CD4-positive, alpha-beta T cell treated with Interleukin-6 for 4 hours (primary cell): Measurements from ENCODE around the gene CD274.
"Not testable (repeated sequence)": the region's sequence is repeated elsewhere in the genome, so short reads cannot be mapped to it uniquely, and the experiment has no call there.

Experiments used
- DNase-seq: peaks from one replicate; pipeline ENCODE4 v3.0.0-alpha.2; 2020; ENCODE audit warnings: mixed read lengths

The CD274 gene

GRCh38 chr9:5468850-5469249 is 18.5 kb downstream of the CD274 start:
- no peak for DNase-seq

GRCh38 chr9:5470122-5470521 is 19.8 kb downstream of the CD274 start:
- no peak for DNase-seq

- DNase-seq, result no peak
Measured at GRCh38 chr9:5470816-5471215, 20.5 kb downstream of the CD274 start.

- DNase-seq, result not testable (repeated sequence)
Measured at GRCh38 chr9:5475611-5476010, 25.3 kb downstream of the CD274 start.

GRCh38 chr9:5478206-5478605 is 27.9 kb downstream of the CD274 start:
- no peak for DNase-seq

GRCh38 chr9:5479994-5480694 is 29.8 kb downstream of the CD274 start:
- DNase-seq, result no peak

- DNase-seq, result no peak
Measured at GRCh38 chr9:5480919-5481318, 30.6 kb downstream of the CD274 start.

- no peak for DNase-seq
Measured at GRCh38 chr9:5481322-5482040, 31.1 kb downstream of the CD274 start.

GRCh38 chr9:5482194-5482593 is 31.9 kb downstream of the CD274 start:
- DNase-seq, result no peak

GRCh38 chr9:5483306-5483705 is 33.0 kb downstream of the CD274 start:
- no peak for DNase-seq

- DNase-seq, result no peak
Measured at GRCh38 chr9:5485378-5486085, 35.2 kb downstream of the CD274 start.

- no peak for DNase-seq
Measured at GRCh38 chr9:5486988-5487387, 36.6 kb downstream of the CD274 start.

- no peak for DNase-seq
Measured at GRCh38 chr9:5488221-5489008, 38.1 kb downstream of the CD274 start.

GRCh38 chr9:5489630-5490490 is 39.5 kb downstream of the CD274 start:
- no peak for DNase-seq

- no peak for DNase-seq
Measured at GRCh38 chr9:5492965-5493678, 42.8 kb downstream of the CD274 start.

- peak; percentile 2 for DNase-seq
Measured at GRCh38 chr9:5493679-5494511, 43.6 kb downstream of the CD274 start.

- DNase-seq, result not testable (repeated sequence)
Measured at GRCh38 chr9:5494765-5495164, 44.4 kb downstream of the CD274 start.

- no peak for DNase-seq
Measured at GRCh38 chr9:5499157-5499556, 48.8 kb downstream of the CD274 start.

GRCh38 chr9:5499889-5500398 is 49.6 kb downstream of the CD274 start:
- DNase-seq, result no peak
